ENCODE measurements around the gene TMEM198.

Gene TMEM198

DNA sequence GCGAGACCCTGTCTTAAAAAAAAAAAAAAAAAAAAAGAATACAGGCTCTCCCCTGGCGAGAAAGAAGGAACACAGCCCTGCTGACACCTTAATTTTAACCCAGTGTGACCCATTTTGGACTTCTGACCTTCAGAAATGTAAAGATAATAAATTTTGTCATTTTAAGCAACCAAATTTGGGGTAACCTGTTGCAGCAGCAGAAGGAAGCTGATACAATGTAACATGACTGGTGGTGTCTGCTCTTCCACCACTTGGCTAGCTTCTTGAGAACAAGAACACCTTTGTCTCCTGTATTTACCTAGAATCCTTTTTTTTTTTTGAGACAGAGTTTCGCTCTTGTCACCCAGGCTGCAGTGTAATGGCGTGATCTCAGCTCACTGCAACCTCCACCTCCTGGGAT lies 47.3 kb downstream of the TMEM198 start:
- no peak for DNase-seq

DNA sequence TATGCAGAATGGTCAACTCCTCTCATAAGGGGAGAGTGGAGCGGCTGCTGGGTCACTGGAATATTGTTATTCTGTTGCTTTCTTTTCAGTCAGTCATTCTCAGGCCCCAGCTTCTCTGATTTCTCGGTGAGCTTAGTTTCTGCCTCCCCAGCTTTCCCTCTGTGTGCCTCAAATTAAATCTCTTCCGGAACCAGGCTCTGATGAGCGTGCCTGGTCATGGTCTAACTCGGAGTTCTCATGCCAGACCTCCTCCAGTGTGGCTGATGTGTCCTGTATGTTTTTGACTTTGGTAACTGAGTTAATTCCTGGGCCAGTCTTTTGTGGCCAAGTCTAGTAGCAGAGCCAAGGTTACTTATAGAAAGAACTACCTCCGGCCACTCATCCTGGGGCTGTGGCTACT lies 48.9 kb downstream of the TMEM198 start:
- DNase-seq: no peak

DNA sequence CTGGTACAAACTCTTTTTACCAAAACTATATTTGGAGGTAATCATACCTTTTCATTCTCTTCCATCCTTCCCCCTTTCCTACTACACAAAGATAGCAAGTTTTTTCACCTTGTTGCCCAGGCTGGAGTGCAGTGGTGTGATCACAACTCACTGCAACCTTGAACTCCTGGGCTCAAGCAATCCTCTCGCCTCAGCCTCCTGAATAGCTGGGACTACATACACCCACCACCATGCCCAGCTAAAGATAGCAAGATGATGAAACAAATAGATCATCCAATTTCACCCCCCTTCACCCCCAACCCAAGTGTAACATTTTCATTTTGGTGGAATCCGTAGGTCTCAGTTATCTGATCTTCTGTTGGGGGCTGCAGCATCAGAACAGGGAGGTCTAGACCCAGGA lies 49.3 kb downstream of the TMEM198 start:
- DNase-seq: no peak

DNA sequence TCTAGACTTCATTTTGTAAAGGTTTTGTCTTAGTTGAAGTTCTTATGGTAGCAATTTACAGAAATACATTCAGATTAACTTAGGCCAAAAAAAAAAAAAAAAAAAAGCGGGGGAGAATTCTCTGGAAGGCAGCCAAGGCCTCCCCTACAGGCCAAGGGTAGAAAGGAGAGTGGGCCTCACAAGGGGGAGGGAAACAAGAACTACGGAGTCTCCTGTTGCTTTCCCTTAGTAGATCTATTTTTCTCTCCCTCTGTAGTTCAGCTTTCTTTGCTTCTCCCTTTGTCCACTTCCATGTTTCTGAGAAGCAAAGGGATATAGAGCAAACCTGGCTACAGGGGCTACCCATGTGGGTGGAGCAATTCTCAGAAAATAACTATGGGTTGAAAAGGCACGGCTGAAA lies 51.4 kb downstream of the TMEM198 start:
- DNase-seq: no peak

DNA sequence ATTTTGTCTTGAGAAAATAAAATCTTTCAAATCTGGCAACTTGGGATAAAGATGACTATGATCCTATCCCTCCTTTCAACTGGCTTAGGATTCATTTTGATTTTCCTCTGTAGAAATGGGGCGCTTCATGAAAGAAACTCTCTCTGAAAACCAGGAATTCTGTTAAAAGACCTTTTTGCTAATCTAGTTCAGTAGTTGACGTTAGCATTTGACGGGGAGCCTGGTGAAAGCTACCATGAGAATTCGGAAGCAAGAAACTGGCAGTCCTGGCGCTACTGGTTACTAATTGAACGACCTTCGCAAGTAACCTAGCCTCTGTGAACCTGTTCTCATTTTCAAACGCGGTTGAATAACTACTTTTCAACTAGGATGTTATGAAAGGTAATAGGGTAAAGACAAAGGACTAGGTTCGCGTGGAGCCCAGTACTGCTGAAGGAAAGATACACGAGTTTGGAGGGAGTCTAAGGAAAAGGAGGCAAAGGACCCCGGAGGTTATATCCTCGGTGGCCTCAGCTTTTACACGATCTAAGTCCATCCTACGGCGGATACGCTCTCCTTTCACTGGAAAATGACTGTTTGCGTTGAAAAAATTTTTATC lies 53.2 kb downstream of the TMEM198 start:
- DNase-seq: no peak

DNA sequence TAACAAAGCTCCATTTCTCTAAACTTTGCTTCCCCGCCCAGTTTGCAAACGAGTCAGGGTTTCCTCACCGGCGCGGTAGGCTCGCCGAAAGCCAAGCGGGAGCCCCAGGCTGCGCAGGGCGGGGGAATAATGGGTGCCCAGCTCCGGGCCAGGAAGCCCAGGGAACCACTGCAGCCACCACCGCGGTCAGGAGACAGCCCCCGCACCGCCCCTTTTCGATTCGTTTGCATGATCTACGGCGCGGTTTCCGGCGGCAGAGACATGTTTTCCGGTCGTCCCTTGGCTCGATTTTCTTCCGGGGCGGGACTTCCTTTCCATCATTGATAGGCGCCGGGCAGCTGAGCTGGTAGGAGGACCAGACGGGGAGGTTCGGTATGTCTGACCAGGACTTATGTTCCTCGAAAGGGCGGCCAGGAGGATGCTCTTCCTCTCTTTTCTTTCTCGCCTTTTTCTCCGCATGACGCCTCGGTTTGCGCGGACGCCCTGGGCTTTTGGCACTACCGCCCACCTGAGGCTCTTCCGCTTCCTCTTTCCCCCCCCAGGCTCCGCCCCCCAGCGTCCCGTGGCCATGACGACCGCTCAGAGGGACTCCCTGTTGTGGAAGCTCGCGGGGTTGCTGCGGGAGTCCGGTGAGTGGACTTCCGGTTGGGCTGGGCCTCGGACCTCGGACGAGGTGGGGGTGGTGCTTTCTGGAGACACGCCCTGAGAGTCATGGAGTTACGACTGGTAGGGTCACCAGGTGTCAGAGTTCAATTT lies 53.9 kb downstream of the TMEM198 start, which contains the start of gene STK11IP:
Gene STK11IP (plus strand): TSS at position 306 of the 756 bp plus-strand sequence. CDS start 263 bp downstream, at position 569.
- DNase-seq: peak; percentile 98

DNA sequence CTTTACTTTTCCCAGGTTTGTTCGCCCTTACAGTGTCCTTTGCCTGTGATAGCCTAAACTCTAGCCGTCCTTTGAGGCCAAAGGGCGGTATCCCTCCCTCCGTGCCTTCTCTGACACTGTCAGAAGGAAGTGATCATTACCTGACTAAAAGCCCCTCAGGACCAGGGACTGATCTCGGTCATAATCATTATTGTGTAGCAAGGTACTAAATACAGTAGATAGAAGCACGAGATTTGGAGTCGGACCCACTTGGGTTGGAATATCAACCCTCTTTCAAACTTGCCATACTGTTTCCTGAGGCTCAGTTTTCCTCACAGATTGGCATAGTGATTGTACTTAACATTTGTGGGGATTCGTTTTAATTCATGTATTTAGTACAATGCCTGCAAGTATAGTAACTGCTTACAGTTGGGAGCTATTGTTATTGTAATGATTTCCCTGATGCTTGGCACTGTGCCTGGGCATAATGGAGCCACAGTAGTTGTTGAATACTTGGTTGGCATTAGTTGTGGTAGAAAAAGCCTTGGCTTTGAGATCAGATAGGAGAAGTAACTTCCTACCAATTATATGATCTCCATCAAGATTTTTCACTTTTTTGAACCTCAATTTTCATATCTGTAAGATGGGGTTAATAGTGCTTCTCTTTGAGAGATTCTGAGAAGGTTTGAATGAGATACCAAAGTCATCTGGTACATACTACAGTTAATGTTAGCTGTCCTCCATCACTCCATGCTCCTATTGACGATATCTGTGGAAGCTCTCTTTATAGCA lies 54.7 kb downstream of the TMEM198 start:
- no peak for DNase-seq
